A549 (cell line): Measurements from ENCODE around the gene AIMP1.

Experiments
- CBX2 ChIP-seq: fragments of 200-600 bp; sonication (generic); IDR thresholded peaks from 2 replicates; pipeline ENCODE4 v1.6.1; 2016; ENCODE audit warnings: low read depth, mild to moderate bottlenecking, borderline replicate concordance
- CHD2 ChIP-seq: fragments of 150-350 bp; IDR thresholded peaks from 2 replicates; pipeline ENCODE4 v1.6.1; 2014; ENCODE audit warnings: low read length; ENCODE audit not compliant: partially characterized antibody
- CTCF ChIP-seq: fragments of >200 bp; sonication (Bioruptor Twin); formaldehyde crosslinking; IDR thresholded peaks from 3 replicates; pipeline ENCODE4 v1.5.1; 2016
- ELK1 ChIP-seq: fragments of 150-350 bp; IDR thresholded peaks from 2 replicates; pipeline ENCODE4 v1.6.1; 2014; ENCODE audit warnings: low read depth, mild to moderate bottlenecking, low read length
- EP300 ChIP-seq, 2 experiments: fragments of >200 bp; sonication (Bioruptor Twin); formaldehyde crosslinking; IDR thresholded peaks; 2 replicates in 1 of 2; 3 replicates in 1 of 2; pipeline ENCODE4 v1.6.1; 2016 to 2017
- JUN ChIP-seq, 2 experiments: fragments of >200 bp; sonication (Bioruptor Twin); formaldehyde crosslinking; IDR thresholded peaks; 2 replicates in 1 of 2; 3 replicates in 1 of 2; pipeline ENCODE4 v1.6.1; 2016 to 2017
- PBX3 ChIP-seq: IDR thresholded peaks from 2 replicates; pipeline ENCODE4 v1.6.1; 2012
- POLR2A ChIP-seq: IDR thresholded peaks from 2 replicates; pipeline ENCODE4 v1.6.1; 2012; ENCODE audit warnings: mild to moderate bottlenecking, low read length
- RCOR1 ChIP-seq: fragments of 150-350 bp; IDR thresholded peaks from 2 replicates; pipeline ENCODE4 v1.6.1; 2014; ENCODE audit warnings: antibody characterized with exemption, low read length, low read depth
- REST ChIP-seq: fragments of 200-600 bp; sonication (generic); IDR thresholded peaks from 2 replicates; pipeline ENCODE4 v1.6.1; 2016; ENCODE audit warnings: antibody characterized with exemption, mild to moderate bottlenecking, moderate library complexity
- RFX5 ChIP-seq: fragments of 450-650 bp; IDR thresholded peaks from 2 replicates; pipeline ENCODE4 v1.7.1; 2014; ENCODE audit warnings: antibody characterized with exemption, mild to moderate bottlenecking, moderate library complexity
- TP53 ChIP-seq: fragments of 250-450 bp; sonication (Bioruptor Pico); IDR thresholded peaks from 2 replicates; pipeline ENCODE4 v1.5.0; 2021; ENCODE audit warnings: mild to moderate bottlenecking, moderate library complexity
- ZNF302 ChIP-seq: fragments of 250-450 bp; sonication (Bioruptor Pico); IDR thresholded peaks from 2 replicates; pipeline ENCODE4 v1.9.0; 2021; ENCODE audit warnings: inconsistent platforms, mild to moderate bottlenecking, moderate library complexity

DNA sequence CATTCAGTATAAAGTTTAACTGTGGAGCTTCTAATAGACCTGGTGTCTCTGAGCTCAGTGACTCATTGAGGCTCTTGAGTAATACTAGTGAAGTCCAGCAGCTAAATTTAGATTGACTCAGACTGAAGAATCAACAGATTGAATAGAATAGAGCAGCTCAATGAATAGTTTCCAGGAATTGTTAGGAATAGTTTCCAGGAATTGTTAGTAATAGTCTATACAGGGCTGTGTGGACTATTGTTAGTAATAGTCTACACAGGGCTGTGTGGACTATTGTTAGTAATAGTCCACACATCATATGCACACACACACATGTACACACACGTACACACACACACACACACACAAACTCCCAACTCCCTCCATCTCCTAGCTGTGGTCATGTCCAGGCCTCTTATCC lies 49.3 kb downstream of the AIMP1 start:
- TF ChIP-seq ELK1: no peak
- TF ChIP-seq TP53: no peak
- no peak for TF ChIP-seq CBX2
- TF ChIP-seq CHD2: no peak
- TF ChIP-seq CTCF: no peak
- TF ChIP-seq REST: no peak
- no peak for TF ChIP-seq ZNF302
- TF ChIP-seq PBX3: no peak
- TF ChIP-seq JUN (IDR thresholded peaks at IDR 0.05): no peak
- no peak for TF ChIP-seq POLR2A
- TF ChIP-seq EP300 (IDR thresholded peaks at IDR 0.05): no peak
- TF ChIP-seq RFX5: no peak
- TF ChIP-seq RCOR1: no peak
